ENCODE data around the gene IFT81. TPM values are rescaled to one million over a fixed set of nuclear protein-coding genes. Genes with fewer than 3 reads are reported as not detected.

IFT81 gene
- total RNA-seq, 5 donors from 2014 or later (not counting 1 experiment from before 2014, with no cell fraction given), result 0.73 to 2.3 (median 1.5) TPM

- no peak overlapping the region for H3K4me3 Mint-ChIP-seq
- no peaks in the 10 kb centered on the region for H3K4me1 ChIP-seq (ENCODE audit: control insufficient read depth in 1 of 2, extremely low read depth in 1 of 2, insufficient read depth in 2 of 2, low read length in 2 of 2)
- no peaks in the 10 kb centered on the region for H3K27me3 ChIP-seq (replicated peaks in 1 of 2; ENCODE audit: control insufficient read depth in 2 of 2, extremely low read depth in 1 of 2, insufficient read depth in 2 of 2, low read length in 1 of 2)
- peaks cover 0 to 10% (median 4%) of the 10 kb centered on the region in 3 donors for H3K4me1 Mint-ChIP-seq
- ChIA-PET POLR2A (no interaction called here), CTCF (no interaction called here)
- no peak overlapping the region for H3K27ac ChIP-seq (ENCODE audit: low read length)
- peaks cover 2% of the 10 kb centered on the region for H3K9me3 ChIP-seq
- H3K36me3 ChIP-seq (ENCODE audit: control insufficient read depth in 2 of 2, extremely low read depth in 1 of 2, insufficient read depth in 1 of 2, low read length in 1 of 2), result no peaks in the 10 kb centered on the region
- no peak for DNase-seq
- peaks cover 5 to 14% (median 9%) of the 10 kb centered on the region in 3 donors for H3K9me3 Mint-ChIP-seq
- WGBS (ENCODE audit: insufficient coverage), result no CpG with 5 or more reads among the region's 4 CpGs
- H3K27ac Mint-ChIP-seq, result no peak overlapping the region
- no peaks in the 10 kb centered on the region for H3K27me3 Mint-ChIP-seq
- H3K36me3 Mint-ChIP-seq, result peaks cover 18% of the 10 kb centered on the region
- no peak for ATAC-seq (replicated peaks in 1 of 4)
- no peak overlapping the region for H3K4me3 ChIP-seq (ENCODE audit: control insufficient read depth in 1 of 2, extremely low read depth in 1 of 2, low read length in 1 of 2)
Observed at GRCh38 chr12:110159671-110160245, 35.6 kb downstream of the IFT81 start.

- Mint-ChIP-seq H3K4me3 (no peak overlapping the region), H3K27me3 (no peaks in the 10 kb centered on the region), H3K36me3 (peaks cover 5% of the 10 kb centered on the region), H3K4me1 (peaks cover 0 to 3% (median 0%) of the 10 kb centered on the region in 3 donors), H3K9me3 (no peaks in the 10 kb centered on the region), H3K27ac (no peak overlapping the region)
- ATAC-seq (replicated peaks in 1 of 4) (no peak), DNase-seq (no peak)
- ChIA-PET CTCF (no interaction called here), POLR2A (no interaction called here)
- H3K27ac ChIP-seq (ENCODE audit: low read length), result no peak overlapping the region
- no peaks in the 10 kb centered on the region for H3K27me3 ChIP-seq (replicated peaks in 1 of 2; ENCODE audit: control insufficient read depth in 2 of 2, extremely low read depth in 1 of 2, insufficient read depth in 2 of 2, low read length in 1 of 2)
- no peaks in the 10 kb centered on the region for H3K9me3 ChIP-seq
- no peak overlapping the region for H3K4me3 ChIP-seq (ENCODE audit: control insufficient read depth in 1 of 2, extremely low read depth in 1 of 2, low read length in 1 of 2)
- no peaks in the 10 kb centered on the region for H3K36me3 ChIP-seq (ENCODE audit: control insufficient read depth in 2 of 2, extremely low read depth in 1 of 2, insufficient read depth in 1 of 2, low read length in 1 of 2)
- no peaks in the 10 kb centered on the region for H3K4me1 ChIP-seq (ENCODE audit: control insufficient read depth in 1 of 2, extremely low read depth in 1 of 2, insufficient read depth in 2 of 2, low read length in 2 of 2)
- WGBS (ENCODE audit: insufficient coverage), result no CpG with 5 or more reads among the region's 4 CpGs
Observed at GRCh38 chr12:110165540-110166159, 41.5 kb downstream of the IFT81 start.

GRCh38 chr12:110168732-110169455 lies 44.7 kb downstream of the IFT81 start:
- H3K4me1 Mint-ChIP-seq, result peaks cover 0 to 3% (median 0%) of the 10 kb centered on the region in 3 donors
- Histone ChIP-seq H3K9me3 (no peaks in the 10 kb centered on the region), H3K4me1 (ENCODE audit: control insufficient read depth in 1 of 2, extremely low read depth in 1 of 2, insufficient read depth in 2 of 2, low read length in 2 of 2) (no peaks in the 10 kb centered on the region), H3K36me3 (ENCODE audit: control insufficient read depth in 2 of 2, extremely low read depth in 1 of 2, insufficient read depth in 1 of 2, low read length in 1 of 2) (no peaks in the 10 kb centered on the region), H3K4me3 (ENCODE audit: control insufficient read depth in 1 of 2, extremely low read depth in 1 of 2, low read length in 1 of 2) (no peak overlapping the region), H3K27ac (ENCODE audit: low read length) (no peak overlapping the region), H3K27me3 (replicated peaks in 1 of 2; ENCODE audit: control insufficient read depth in 2 of 2, extremely low read depth in 1 of 2, insufficient read depth in 2 of 2, low read length in 1 of 2) (no peaks in the 10 kb centered on the region)
- H3K27me3 Mint-ChIP-seq, result no peaks in the 10 kb centered on the region
- ChIA-PET POLR2A (no interaction called here), CTCF (interaction anchor here in 1 of 2 donors (0.5 kb wide), 1 partner anchor 10 kb away, joined by 3 read pairs; no protein-coding TSS in a partner anchor)
- no peaks in the 10 kb centered on the region for H3K36me3 Mint-ChIP-seq
- H3K4me3 Mint-ChIP-seq, result no peak overlapping the region
- no peak overlapping the region for H3K27ac Mint-ChIP-seq
- ATAC-seq (replicated peaks in 1 of 4) (no peak), DNase-seq (no peak)
- no peaks in the 10 kb centered on the region for H3K9me3 Mint-ChIP-seq
- WGBS (ENCODE audit: insufficient coverage), result no CpG with 5 or more reads among the region's 3 CpGs

DNA sequence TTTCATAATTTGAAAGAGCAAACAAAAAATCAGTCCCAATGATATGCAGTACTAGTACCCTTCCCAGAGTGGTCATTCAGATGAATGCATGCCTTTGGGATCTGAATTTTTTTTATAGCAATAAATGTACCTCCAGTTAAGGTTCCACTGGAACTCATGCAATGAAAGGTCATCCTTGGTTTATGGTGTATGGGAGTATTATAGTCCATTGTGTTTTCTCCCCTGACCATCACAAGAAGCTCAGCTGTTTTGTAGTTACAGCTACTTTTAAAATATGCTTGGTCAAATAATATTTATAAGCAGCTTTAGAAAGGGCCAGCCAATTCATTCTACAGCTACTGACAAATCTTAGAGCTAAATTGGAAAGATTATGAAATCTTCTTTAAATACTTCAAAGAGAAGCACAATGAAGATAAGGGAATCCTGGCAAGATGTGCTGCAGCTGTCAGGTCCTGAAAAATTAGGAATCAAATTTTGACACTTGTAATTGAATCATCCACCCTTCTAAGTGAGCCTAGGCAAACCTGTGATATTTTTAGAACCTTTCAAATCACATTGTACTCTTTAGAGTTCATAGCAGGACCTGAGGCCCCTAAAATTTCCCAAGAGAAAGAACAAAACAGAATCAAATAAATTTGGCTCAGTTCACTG lies 46.5 kb downstream of the IFT81 start:
- no peaks in the 10 kb centered on the region for H3K4me1 ChIP-seq (ENCODE audit: control insufficient read depth in 1 of 2, extremely low read depth in 1 of 2, insufficient read depth in 2 of 2, low read length in 2 of 2)
- POLR2A ChIA-PET, result no interaction called here
- H3K27me3 ChIP-seq (replicated peaks in 1 of 2; ENCODE audit: control insufficient read depth in 2 of 2, extremely low read depth in 1 of 2, insufficient read depth in 2 of 2, low read length in 1 of 2), result no peaks in the 10 kb centered on the region
- Mint-ChIP-seq H3K36me3 (no peaks in the 10 kb centered on the region), H3K27ac (no peak overlapping the region), H3K4me3 (no peak overlapping the region), H3K9me3 (no peaks in the 10 kb centered on the region), H3K4me1 (peaks cover 0 to 3% (median 0%) of the 10 kb centered on the region in 3 donors), H3K27me3 (no peaks in the 10 kb centered on the region)
- H3K27ac ChIP-seq (ENCODE audit: low read length), result no peak overlapping the region
- CTCF ChIA-PET, result no interaction called here
- no peaks in the 10 kb centered on the region for H3K9me3 ChIP-seq
- no peak overlapping the region for H3K4me3 ChIP-seq (ENCODE audit: control insufficient read depth in 1 of 2, extremely low read depth in 1 of 2, low read length in 1 of 2)
- H3K36me3 ChIP-seq (ENCODE audit: control insufficient read depth in 2 of 2, extremely low read depth in 1 of 2, insufficient read depth in 1 of 2, low read length in 1 of 2), result no peaks in the 10 kb centered on the region
- no peak for ATAC-seq (replicated peaks in 1 of 4)
- no peak for DNase-seq

GRCh38 chr12:110171186-110171538 lies 47.0 kb downstream of the IFT81 start:
- POLR2A ChIA-PET, result no interaction called here
- no peak overlapping the region for H3K4me3 ChIP-seq (ENCODE audit: control insufficient read depth in 1 of 2, extremely low read depth in 1 of 2, low read length in 1 of 2)
- no peak overlapping the region for H3K27ac Mint-ChIP-seq
- ATAC-seq (replicated peaks in 1 of 4) (no peak), DNase-seq (no peak)
- H3K27me3 ChIP-seq (replicated peaks in 1 of 2; ENCODE audit: control insufficient read depth in 2 of 2, extremely low read depth in 1 of 2, insufficient read depth in 2 of 2, low read length in 1 of 2), result no peaks in the 10 kb centered on the region
- no peaks in the 10 kb centered on the region for H3K36me3 ChIP-seq (ENCODE audit: control insufficient read depth in 2 of 2, extremely low read depth in 1 of 2, insufficient read depth in 1 of 2, low read length in 1 of 2)
- peaks cover 0 to 3% (median 0%) of the 10 kb centered on the region in 3 donors for H3K4me1 Mint-ChIP-seq
- CTCF ChIA-PET, result no interaction called here
- no CpG with 5 or more reads among the region's 3 CpGs for WGBS (ENCODE audit: insufficient coverage)
- H3K27me3 Mint-ChIP-seq, result no peaks in the 10 kb centered on the region
- no peaks in the 10 kb centered on the region for H3K36me3 Mint-ChIP-seq
- H3K9me3 ChIP-seq, result no peaks in the 10 kb centered on the region
- no peak overlapping the region for H3K4me3 Mint-ChIP-seq
- H3K27ac ChIP-seq (ENCODE audit: low read length), result no peak overlapping the region
- H3K9me3 Mint-ChIP-seq, result no peaks in the 10 kb centered on the region
- no peaks in the 10 kb centered on the region for H3K4me1 ChIP-seq (ENCODE audit: control insufficient read depth in 1 of 2, extremely low read depth in 1 of 2, insufficient read depth in 2 of 2, low read length in 2 of 2)

DNA sequence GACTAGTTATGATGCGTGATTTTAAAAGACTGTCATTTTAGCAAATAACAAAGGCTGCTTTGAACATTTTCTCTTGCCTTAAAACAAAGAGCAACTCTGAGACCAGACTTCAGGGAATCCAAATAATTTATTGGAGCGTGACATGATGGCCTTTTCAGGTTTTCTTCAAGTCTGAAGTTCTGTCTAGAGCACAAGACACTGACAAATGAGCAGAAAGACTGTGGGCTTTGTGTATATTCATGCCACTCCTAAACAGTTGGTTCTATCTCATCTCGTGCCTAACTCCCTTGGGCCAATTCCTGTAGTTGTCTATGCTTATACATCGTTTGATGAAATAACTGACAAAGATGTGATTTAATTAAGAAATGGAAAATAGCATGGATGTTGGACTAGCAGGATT lies 47.5 kb downstream of the IFT81 start:
- POLR2A ChIA-PET, result no interaction called here
- CTCF ChIA-PET, result no interaction called here

More for the DNA sequence above, 47.5 kb downstream of the IFT81 start:
- Histone ChIP-seq H3K27me3 (replicated peaks in 1 of 2; ENCODE audit: control insufficient read depth in 2 of 2, extremely low read depth in 1 of 2, insufficient read depth in 2 of 2, low read length in 1 of 2) (no peaks in the 10 kb centered on the region), H3K4me1 (ENCODE audit: control insufficient read depth in 1 of 2, extremely low read depth in 1 of 2, insufficient read depth in 2 of 2, low read length in 2 of 2) (no peaks in the 10 kb centered on the region), H3K36me3 (ENCODE audit: control insufficient read depth in 2 of 2, extremely low read depth in 1 of 2, insufficient read depth in 1 of 2, low read length in 1 of 2) (no peaks in the 10 kb centered on the region), H3K27ac (ENCODE audit: low read length) (no peak overlapping the region), H3K4me3 (ENCODE audit: control insufficient read depth in 1 of 2, extremely low read depth in 1 of 2, low read length in 1 of 2) (no peak overlapping the region), H3K9me3 (no peaks in the 10 kb centered on the region)
- Mint-ChIP-seq H3K4me3 (no peak overlapping the region), H3K27ac (no peak overlapping the region), H3K36me3 (no peaks in the 10 kb centered on the region), H3K4me1 (peaks cover 0 to 3% (median 0%) of the 10 kb centered on the region in 3 donors), H3K27me3 (no peaks in the 10 kb centered on the region), H3K9me3 (no peaks in the 10 kb centered on the region)
- ATAC-seq (replicated peaks in 1 of 4) (no peak), DNase-seq (no peak)
- WGBS (ENCODE audit: insufficient coverage), result 80% methylated on average over 1 of the region's 4 CpGs
